ENCODE measurements around the gene IRF7.

The IRF7 gene

GRCh38 chr11:640021-640706 is 24.4 kb upstream of the IRF7 start:
- no peak for TF ChIP-seq CTCF (IDR thresholded peaks at IDR 0.05; ENCODE audit: low read depth, low read length, missing control alignments)
- no peak overlapping the region for H3K4me3 ChIP-seq (ENCODE audit: low read depth, low read length)
- in situ Hi-C loops (cut with HindIII; ENCODE audit: low sequenced_read_pairs) = no loop called here
- no peak for DNase-seq (ENCODE audit: low read depth)

GRCh38 chr11:639332-639955 is 23.7 kb upstream of the IRF7 start:
- in situ Hi-C loops (cut with HindIII; ENCODE audit: low sequenced_read_pairs) = no loop called here

GRCh38 chr11:638631-639331 is 23.0 kb upstream of the IRF7 start:
- H3K4me3 ChIP-seq (ENCODE audit: low read depth, low read length) = no peak overlapping the region
- no peak for TF ChIP-seq CTCF (IDR thresholded peaks at IDR 0.05; ENCODE audit: low read depth, low read length, missing control alignments)
- in situ Hi-C loops (cut with HindIII; ENCODE audit: low sequenced_read_pairs) = no loop called here
- peak; percentile 16 for DNase-seq (ENCODE audit: low read depth)

More at GRCh38 chr11:639332-639955, 23.7 kb upstream of the IRF7 start:
- TF ChIP-seq CTCF (IDR thresholded peaks at IDR 0.05; ENCODE audit: low read depth, low read length, missing control alignments) = no peak
- H3K4me3 ChIP-seq (ENCODE audit: low read depth, low read length) = no peak overlapping the region
- DNase-seq (ENCODE audit: low read depth) = no peak

- no peak for TF ChIP-seq CTCF (IDR thresholded peaks at IDR 0.05; ENCODE audit: low read depth, low read length, missing control alignments)
- H3K4me3 ChIP-seq (ENCODE audit: low read depth, low read length) = peak overlapping the region; percentile 14
- DNase-seq (ENCODE audit: low read depth) = no peak
- in situ Hi-C loops (cut with HindIII; ENCODE audit: low sequenced_read_pairs) = no loop called here
Measured at GRCh38 chr11:637593-638521, 22.1 kb upstream of the IRF7 start.

GRCh38 chr11:637333-637592 is 21.5 kb upstream of the IRF7 start:
- no peak for TF ChIP-seq CTCF (IDR thresholded peaks at IDR 0.05; ENCODE audit: low read depth, low read length, missing control alignments)
- H3K4me3 ChIP-seq (ENCODE audit: low read depth, low read length) = peak overlapping the region; percentile 14
- DNase-seq (ENCODE audit: low read depth) = no peak
- in situ Hi-C loops (cut with HindIII; ENCODE audit: low sequenced_read_pairs) = no loop called here
